OCI-LY3 (cell line): ENCODE measurements around the gene ISLR2.

Experiments used
- H2AFZ ChIP-seq: fragments of 200-600, 300-600 bp; shearing (Covaris generic); 2 replicates; pipeline ENCODE4 v1.6.0; 2014; ENCODE audit warnings: antibody characterized with exemption, low read depth, low read length
- H3K27ac ChIP-seq: fragments of 200-600, 300-600 bp; sonication (generic); 2 replicates; pipeline ENCODE4 v1.5.1; 2014; ENCODE audit warnings: mild to moderate bottlenecking, low read length, moderate library complexity, mixed read lengths
- H3K27me3 ChIP-seq: fragments of 200-600, 300-600 bp; sonication (generic); 2 replicates; pipeline ENCODE4 v1.6.1; 2014; ENCODE audit warnings: low read depth, low read length, mixed read lengths
- H3K36me3 ChIP-seq: fragments of 200-600, 300-600 bp; sonication (generic); replicated peaks from 2 replicates; pipeline ENCODE3; 2014; ENCODE audit warnings: low read depth, low read length, mixed read lengths
- H3K4me1 ChIP-seq: fragments of 300-600, 200-600 bp; sonication (generic); 2 replicates; pipeline ENCODE4 v1.6.1; 2014; ENCODE audit warnings: low read length, mixed read lengths
- H3K4me2 ChIP-seq: fragments of 200-600, 300-600 bp; sonication (generic); 2 replicates; pipeline ENCODE4 v1.6.1; 2014; ENCODE audit warnings: low read length, mixed read lengths
- H3K4me3 ChIP-seq: fragments of 300-600, 200-600 bp; sonication (generic); 2 replicates; pipeline ENCODE4 v1.5.1; 2014; ENCODE audit warnings: antibody characterized with exemption, mild to moderate bottlenecking, low read length, moderate library complexity
- H3K79me2 ChIP-seq: fragments of 300-600, 200-600 bp; shearing (Covaris generic); 2 replicates; pipeline ENCODE4 v1.6.1; 2014; ENCODE audit warnings: mild to moderate bottlenecking, low read length, mixed read lengths
- H3K9ac ChIP-seq: fragments of 300-600, 200-600 bp; shearing (Covaris generic); 2 replicates; pipeline ENCODE4 v1.6.0; 2014; ENCODE audit warnings: mild to moderate bottlenecking, low read length, moderate library complexity
- H3K9me3 ChIP-seq: fragments of 200-600, 300-600 bp; shearing (Covaris generic); 2 replicates; pipeline ENCODE4 v1.6.1; 2014; ENCODE audit warnings: low read length, mixed read lengths; ENCODE audit not compliant: insufficient read depth
- H4K20me1 ChIP-seq: fragments of 200-600, 300-600 bp; sonication (generic); 2 replicates; pipeline ENCODE4 v1.6.1; 2016; ENCODE audit warnings: low read length, mixed read lengths; ENCODE audit not compliant: insufficient read depth
- CTCF ChIP-seq: fragments of 200-600, 300-600 bp; sonication (generic); IDR thresholded peaks from 2 replicates; pipeline ENCODE4 v1.5.1; 2014; ENCODE audit warnings: antibody characterized with exemption, low read length, low read depth
- EZH2phosphoT487 ChIP-seq: fragments of 200-600 bp; shearing (Covaris generic); IDR thresholded peaks from 2 replicates; pipeline ENCODE4 v1.6.1; 2018; ENCODE audit warnings: antibody characterized with exemption, mixed run types, low read depth

ISLR2 gene

DNA sequence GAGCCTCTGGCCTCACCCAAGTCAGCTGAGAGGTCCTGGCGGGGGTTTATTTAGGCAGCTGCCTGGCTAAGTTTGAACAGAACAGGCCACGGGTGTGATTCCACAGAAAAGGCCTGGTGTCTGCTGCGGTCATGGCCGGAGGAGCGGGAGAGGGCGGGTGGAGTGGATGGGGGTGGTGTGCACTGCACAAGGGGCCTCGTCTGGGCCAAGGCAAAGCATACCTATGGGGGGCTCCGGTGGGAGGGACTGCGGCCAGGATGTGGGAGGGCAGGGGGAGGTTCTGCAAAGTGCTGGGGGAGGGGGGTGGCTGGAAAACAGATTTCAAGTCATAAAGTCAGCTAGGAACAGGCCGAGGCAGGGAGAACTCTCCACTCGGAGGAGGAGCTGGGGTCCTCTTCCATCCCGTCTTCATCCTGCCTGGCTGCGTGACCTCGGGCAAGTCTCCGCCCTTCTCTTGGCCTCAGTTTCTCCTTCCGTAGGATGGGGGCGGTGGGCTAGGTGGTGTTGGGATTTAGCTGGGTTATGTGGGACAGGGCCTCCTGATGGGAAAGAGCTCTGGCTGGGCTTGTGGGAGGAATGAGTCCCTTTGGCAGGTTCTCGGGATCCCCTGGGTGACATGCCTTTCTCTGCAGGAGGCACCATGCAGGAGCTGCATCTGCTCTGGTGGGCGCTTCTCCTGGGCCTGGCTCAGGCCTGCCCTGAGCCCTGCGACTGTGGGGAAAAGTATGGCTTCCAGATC is 44.0 kb downstream of the ISLR2 start:
- Histone ChIP-seq H3K4me3 (no peak overlapping the region), H3K36me3 (no peaks in the 10 kb centered on the region), H3K79me2 (no peaks in the 10 kb centered on the region), H3K9me3 (no peaks in the 10 kb centered on the region), H2AFZ (no peak overlapping the region), H4K20me1 (no peaks in the 10 kb centered on the region), H3K27ac (no peak overlapping the region), H3K4me1 (no peaks in the 10 kb centered on the region), H3K9ac (no peak overlapping the region), H3K27me3 (peaks cover 8% of the 10 kb centered on the region), H3K4me2 (no peak overlapping the region)
- TF ChIP-seq EZH2phosphoT487 = no peak
- TF ChIP-seq CTCF = no peak

GRCh38 chr15:74174958-74175253 is 44.5 kb downstream of the ISLR2 start:
- no peak overlapping the region for H3K4me2 ChIP-seq
- no peak overlapping the region for H3K4me3 ChIP-seq
- no peaks in the 10 kb centered on the region for H3K79me2 ChIP-seq
- H4K20me1 ChIP-seq = no peaks in the 10 kb centered on the region
- peaks cover 2% of the 10 kb centered on the region; the same call in 1 of the 2 replicates for H3K4me1 ChIP-seq
- H3K9ac ChIP-seq = no peak overlapping the region
- H2AFZ ChIP-seq = no peak overlapping the region
- peaks cover 8% of the 10 kb centered on the region for H3K27me3 ChIP-seq
- no peaks in the 10 kb centered on the region for H3K9me3 ChIP-seq
- H3K36me3 ChIP-seq = no peaks in the 10 kb centered on the region
- TF ChIP-seq CTCF = no peak
- TF ChIP-seq EZH2phosphoT487 = no peak
- H3K27ac ChIP-seq = no peak overlapping the region

GRCh38 chr15:74175271-74176191 is 45.1 kb downstream of the ISLR2 start:
- no peaks in the 10 kb centered on the region for H3K9me3 ChIP-seq
- no peak overlapping the region for H2AFZ ChIP-seq
- H3K9ac ChIP-seq = no peak overlapping the region
- H3K27ac ChIP-seq = no peak overlapping the region
- H3K27me3 ChIP-seq = peaks cover 8% of the 10 kb centered on the region
- H3K4me3 ChIP-seq = no peak overlapping the region
- H4K20me1 ChIP-seq = no peaks in the 10 kb centered on the region
- TF ChIP-seq CTCF (no peak), EZH2phosphoT487 (no peak)
- H3K4me1 ChIP-seq = peaks cover 8% of the 10 kb centered on the region
- H3K36me3 ChIP-seq = no peaks in the 10 kb centered on the region
- no peaks in the 10 kb centered on the region for H3K79me2 ChIP-seq
- no peak overlapping the region for H3K4me2 ChIP-seq
